Fibroblast of villous mesenchyme (primary cell): ENCODE data around the gene CACNA1C. TPM values are rescaled to one million over a fixed set of nuclear protein-coding genes. Genes with fewer than 3 reads are reported as not detected.

Experiments used
- DNase-seq: peaks from one replicate; pipeline ENCODE4 v3.0.0-alpha.2; 2010; ENCODE audit warnings: low read depth
- H3K4me3 ChIP-seq: 2 replicates; pipeline ENCODE4 v1.5.1; 2011; ENCODE audit warnings: low read depth, mild to moderate bottlenecking, low read length
- total RNA-seq: library from RNA; depleted of rRNA; stranded (reverse); fragments of >200 nt; gene quantifications from 2 replicates; pipeline ENCODE4 v1.2.3, GENCODE V29; 2012
- TF ChIP-seq, protein P1 (sequence below): IDR thresholded peaks from 2 replicates; pipeline ENCODE4 v1.5.1; 2012; ENCODE audit warnings: low read depth, mild to moderate bottlenecking, low read length; ENCODE audit not compliant: insufficient read depth

Gene CACNA1C
- total RNA-seq, 1 donor: 11.7 TPM

DNA sequence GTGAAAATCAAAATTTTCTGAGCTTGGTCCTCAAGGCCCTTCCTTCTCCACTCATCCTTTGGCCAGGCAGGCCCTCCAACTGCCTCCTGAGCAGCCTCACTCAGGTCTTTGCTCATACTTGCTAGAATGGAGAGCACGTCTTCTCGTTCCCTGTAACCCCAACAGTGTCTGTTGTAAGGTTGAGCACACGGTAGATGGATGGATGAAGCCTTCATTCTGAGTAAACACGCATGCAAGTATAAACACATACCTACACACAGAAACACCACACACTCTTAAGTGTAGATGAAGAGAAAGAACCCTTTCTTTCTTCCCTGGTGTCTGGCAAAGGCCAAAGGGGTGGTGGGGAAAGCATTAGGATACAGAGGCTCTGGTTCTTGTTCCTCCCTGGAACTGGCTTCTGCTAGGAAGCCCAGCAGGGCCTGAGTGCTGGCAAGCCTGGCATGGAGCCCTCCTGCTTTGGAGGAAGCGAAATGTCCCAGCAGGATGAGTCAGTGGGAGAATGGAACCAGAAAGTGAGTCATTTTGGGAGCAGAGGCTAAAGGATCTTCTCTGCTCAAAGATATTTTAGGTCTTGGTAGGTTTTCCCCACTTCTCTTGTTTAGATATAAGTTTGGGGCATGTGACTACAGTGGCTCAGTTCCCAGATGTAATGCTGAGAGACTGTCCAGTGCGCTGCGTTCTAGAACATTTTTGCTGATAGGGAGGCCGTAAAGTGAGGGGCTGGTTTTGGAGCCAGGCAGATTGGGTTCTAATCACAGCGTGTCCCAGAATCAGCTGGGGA, 127.4 kb downstream of the CACNA1C start:
- TF ChIP-seq, protein P1, sequence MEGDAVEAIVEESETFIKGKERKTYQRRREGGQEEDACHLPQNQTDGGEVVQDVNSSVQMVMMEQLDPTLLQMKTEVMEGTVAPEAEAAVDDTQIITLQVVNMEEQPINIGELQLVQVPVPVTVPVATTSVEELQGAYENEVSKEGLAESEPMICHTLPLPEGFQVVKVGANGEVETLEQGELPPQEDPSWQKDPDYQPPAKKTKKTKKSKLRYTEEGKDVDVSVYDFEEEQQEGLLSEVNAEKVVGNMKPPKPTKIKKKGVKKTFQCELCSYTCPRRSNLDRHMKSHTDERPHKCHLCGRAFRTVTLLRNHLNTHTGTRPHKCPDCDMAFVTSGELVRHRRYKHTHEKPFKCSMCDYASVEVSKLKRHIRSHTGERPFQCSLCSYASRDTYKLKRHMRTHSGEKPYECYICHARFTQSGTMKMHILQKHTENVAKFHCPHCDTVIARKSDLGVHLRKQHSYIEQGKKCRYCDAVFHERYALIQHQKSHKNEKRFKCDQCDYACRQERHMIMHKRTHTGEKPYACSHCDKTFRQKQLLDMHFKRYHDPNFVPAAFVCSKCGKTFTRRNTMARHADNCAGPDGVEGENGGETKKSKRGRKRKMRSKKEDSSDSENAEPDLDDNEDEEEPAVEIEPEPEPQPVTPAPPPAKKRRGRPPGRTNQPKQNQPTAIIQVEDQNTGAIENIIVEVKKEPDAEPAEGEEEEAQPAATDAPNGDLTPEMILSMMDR: no peak
- peak; percentile 94 for DNase-seq
- H3K4me3 ChIP-seq: no peak overlapping the region

DNA sequence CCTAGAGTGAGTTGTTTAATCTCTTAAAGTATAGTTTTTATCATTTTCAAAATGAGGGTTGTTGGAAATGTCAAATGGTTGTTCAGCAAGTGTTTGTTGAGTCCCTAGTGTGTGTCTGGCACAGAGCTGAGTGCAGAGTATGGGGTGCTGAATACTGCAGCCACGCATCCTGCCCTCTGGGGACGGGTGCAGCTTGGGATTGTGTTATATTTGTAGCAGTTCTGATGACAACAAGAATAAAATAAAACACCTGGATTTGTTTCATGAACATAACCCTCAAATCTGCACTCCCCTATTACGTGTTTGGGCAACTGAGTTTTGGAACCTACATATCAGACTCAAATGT, 127.9 kb downstream of the CACNA1C start:
- DNase-seq: no peak
- no peak overlapping the region for H3K4me3 ChIP-seq
- TF ChIP-seq, protein P1: no peak

DNA sequence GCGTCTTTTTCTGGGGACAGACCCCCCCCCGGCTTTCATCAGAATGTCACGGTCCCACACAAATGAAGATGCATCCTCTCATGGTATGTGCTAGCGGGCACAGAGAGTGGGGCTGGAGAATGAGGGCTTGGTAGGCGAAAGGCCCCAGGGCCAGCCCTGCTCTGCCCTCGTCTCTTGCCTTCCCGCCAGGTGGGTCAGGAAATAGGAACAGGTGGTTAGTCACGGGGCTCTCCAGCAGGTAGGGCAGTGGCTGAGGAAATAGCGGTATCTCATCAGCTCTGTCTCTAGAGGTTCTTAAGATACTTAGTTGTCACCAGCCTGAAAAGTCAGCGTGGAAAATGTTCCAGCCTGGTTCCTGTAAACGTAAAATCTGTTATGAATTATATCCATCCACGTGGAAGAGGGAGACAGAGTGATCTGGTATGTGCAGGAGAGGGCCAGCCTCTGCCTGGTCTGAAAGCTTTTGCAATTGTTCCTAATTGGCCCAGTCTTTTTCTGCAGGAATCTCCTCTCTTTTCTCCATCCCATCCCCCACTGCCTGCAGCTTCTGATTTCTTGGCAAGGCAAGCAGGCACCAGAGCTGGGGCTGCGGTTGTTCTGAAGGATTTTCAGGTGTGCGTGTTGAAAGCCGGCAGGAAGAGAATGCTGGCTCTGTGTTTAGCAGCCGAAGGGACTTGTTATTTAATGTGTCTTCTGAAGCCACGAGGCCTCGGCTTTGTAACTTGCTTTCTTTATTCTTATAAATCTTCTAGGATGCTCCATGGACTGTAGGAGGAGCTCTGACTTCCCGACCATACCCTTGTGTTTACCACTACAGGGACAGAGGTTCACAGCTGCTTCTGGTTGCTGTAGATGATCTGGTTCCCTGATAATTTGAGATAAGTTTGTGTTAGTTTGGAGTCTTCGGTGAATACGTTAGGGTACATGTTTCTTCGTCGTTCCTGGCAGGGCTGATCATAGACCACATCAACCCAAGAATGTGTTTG, 131.1 kb downstream of the CACNA1C start:
- no peak overlapping the region for H3K4me3 ChIP-seq
- DNase-seq: peak; percentile 75
- TF ChIP-seq, protein P1: peak; percentile 42

DNA sequence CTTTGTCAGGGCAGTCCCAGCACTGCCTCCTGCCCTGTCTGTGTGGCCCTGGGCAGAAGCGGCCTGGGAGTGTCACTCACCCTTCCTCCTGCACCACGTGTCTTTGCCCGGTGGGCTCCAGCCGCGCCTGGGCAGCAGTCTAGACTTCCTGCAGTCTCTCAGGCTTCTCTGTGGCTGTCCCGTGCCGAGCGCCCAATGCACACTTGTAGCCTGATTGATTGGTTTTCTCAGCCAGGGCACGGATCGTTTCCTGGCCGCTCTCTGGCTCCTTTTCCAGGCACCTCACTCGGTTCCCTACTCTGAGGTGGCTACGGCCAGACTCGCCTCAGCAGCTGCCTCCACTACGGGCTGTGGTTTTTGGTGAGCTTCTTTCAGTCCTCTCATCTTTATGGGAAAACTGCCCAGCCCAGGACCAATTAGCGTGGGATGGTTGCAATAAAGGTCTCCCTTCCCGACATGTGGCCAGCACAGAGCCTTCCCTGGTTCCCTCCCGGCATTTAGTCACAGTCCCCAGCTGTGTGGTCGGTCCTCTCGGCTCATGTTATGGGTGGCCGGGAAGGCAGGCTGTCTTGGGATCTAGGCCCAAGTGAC, 133.1 kb downstream of the CACNA1C start:
- TF ChIP-seq, protein P1: no peak
- no peak overlapping the region for H3K4me3 ChIP-seq
- DNase-seq: no peak

DNA sequence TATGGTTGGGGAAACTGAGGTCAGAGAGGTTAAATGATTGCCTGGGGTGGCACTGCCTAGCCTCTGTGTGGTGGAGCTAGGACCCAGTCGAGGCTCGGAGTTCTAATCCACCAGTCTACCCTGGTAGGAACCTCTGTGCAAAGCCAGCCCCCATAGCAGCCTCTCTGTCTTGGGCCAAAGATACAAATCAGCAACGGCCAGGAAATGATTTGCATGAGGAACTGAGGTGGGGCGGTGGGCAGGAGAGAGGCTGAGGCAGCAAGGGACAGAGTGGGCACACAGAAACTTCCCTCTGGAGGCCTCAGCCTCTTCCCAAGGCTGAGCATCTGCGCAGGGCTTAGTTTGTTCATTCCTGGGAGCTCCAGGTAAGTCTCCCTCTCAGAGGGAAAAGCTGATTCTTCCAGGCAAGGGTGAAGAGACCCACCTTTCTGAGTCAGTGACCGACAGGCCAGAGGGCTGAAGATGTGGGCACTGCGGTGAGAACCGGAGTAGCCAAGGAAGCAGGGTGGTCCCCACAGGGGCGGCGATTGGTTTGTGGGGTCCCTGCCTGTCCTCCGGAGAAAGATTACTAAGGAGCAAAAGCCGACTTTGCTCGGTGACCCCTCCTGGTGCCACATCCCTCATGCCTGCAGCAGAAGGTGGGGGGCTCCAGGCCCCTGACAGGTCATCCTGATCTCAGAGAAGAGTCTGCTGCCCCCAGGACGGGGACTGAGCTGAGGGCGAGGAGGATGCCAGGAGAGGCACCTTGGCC, 134.6 kb downstream of the CACNA1C start:
- DNase-seq: no peak
- no peak overlapping the region for H3K4me3 ChIP-seq
- TF ChIP-seq, protein P1: no peak

DNA sequence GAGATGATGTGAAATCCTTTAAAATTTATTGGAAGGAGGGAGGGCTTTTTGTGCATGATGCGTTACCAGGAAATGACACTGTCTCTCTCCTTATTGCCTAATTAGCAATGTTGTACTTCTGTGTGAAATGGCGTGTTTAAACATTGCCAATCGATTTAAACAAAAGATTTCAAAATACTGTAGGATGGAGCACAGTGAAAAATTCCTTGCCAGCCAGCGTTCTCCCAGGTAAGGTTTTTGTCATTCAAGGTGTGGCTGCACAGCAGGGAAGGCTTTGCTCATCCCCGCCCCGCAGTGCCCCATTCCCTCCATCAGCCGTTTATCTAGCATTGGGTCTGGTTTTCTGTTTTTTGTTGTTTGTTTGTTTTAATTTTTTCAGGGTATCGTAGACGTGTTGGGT, 137.3 kb downstream of the CACNA1C start:
- TF ChIP-seq, protein P1: no peak
- DNase-seq: no peak
- H3K4me3 ChIP-seq: no peak overlapping the region
